BLaER1 treated with 17β-estradiol and CSF1 and Interleukin-3, amounts not matched to agents 10 nM and 100 nM (cell line): ENCODE results near the gene EXOC2.

Experiments
- H3K27ac ChIP-seq, 11 experiments: shearing (Covaris generic); formaldehyde crosslinking; 2 replicates each; pipeline ENCODE4 v1.8.1; 2022
- H3K27me3 ChIP-seq, 11 experiments: shearing (Covaris generic); formaldehyde crosslinking; 2 replicates each; pipeline ENCODE4 v1.8.1; 2022
- H3K36me3 ChIP-seq, 11 experiments: shearing (Covaris generic); formaldehyde crosslinking; 2 replicates each; pipeline ENCODE4 v1.8.1; 2022
- H3K4me1 ChIP-seq, 10 experiments: shearing (Covaris generic); formaldehyde crosslinking; 2 replicates each; pipeline ENCODE4 v1.8.1; 2022
- H3K4me2 ChIP-seq, 11 experiments: shearing (Covaris generic); formaldehyde crosslinking; 2 replicates each; pipeline ENCODE4 v1.8.1; 2022
- H3K4me3 ChIP-seq, 10 experiments: shearing (Covaris generic); formaldehyde crosslinking; 2 replicates each; pipeline ENCODE4 v1.8.1; 2022
- H3K9ac ChIP-seq, 11 experiments: shearing (Covaris generic); formaldehyde crosslinking; 2 replicates each; pipeline ENCODE4 v1.8.1; 2022
- H3K9me3 ChIP-seq, 11 experiments: shearing (Covaris generic); formaldehyde crosslinking; replicated peaks in 1 of 11; 2 replicates each; pipeline ENCODE4 v1.8.1; 2022
- H4K20me1 ChIP-seq, 11 experiments: shearing (Covaris generic); formaldehyde crosslinking; 2 replicates each; pipeline ENCODE4 v1.8.1; 2022
- Cebpa-rat ChIP-seq, 11 experiments: shearing (Covaris generic); IDR thresholded peaks; 2 replicates each; pipeline ENCODE4 v1.8.1; 2022

The EXOC2 gene

GRCh38 chr6:527989-528673 is 164.8 kb downstream of the EXOC2 start:
- no peak overlapping the region for H3K9ac ChIP-seq
- TF ChIP-seq Cebpa-rat (IDR thresholded peaks at IDR 0.05) = no peak
- no peak overlapping the region for H3K4me2 ChIP-seq
- peaks cover 7 to 72% (median 24%) of the 10 kb centered on the region in 11 experiments; a peak in 18 of 22 replicates for H3K36me3 ChIP-seq
- H4K20me1 ChIP-seq = no peaks in the 10 kb centered on the region
- H3K4me3 ChIP-seq = no peak overlapping the region
- peaks cover 0 to 20% (median 4%) of the 10 kb centered on the region in 10 experiments; a peak in 8 of 20 replicates for H3K4me1 ChIP-seq
- H3K9me3 ChIP-seq = peaks cover 0 to 10% (median 0%) of the 10 kb centered on the region in 11 experiments; a peak in 5 of 22 replicates
- H3K27ac ChIP-seq = no peak overlapping the region
- no peaks in the 10 kb centered on the region for H3K27me3 ChIP-seq

GRCh38 chr6:524803-525202 is 168.1 kb downstream of the EXOC2 start:
- Histone ChIP-seq H3K27ac (no peak overlapping the region), H4K20me1 (no peaks in the 10 kb centered on the region), H3K4me1 (peaks cover 0 to 9% (median 2%) of the 10 kb centered on the region in 10 experiments; a peak in 8 of 20 replicates), H3K27me3 (no peaks in the 10 kb centered on the region), H3K9ac (no peak overlapping the region), H3K4me3 (no peak overlapping the region), H3K36me3 (peaks cover 24 to 63% (median 31%) of the 10 kb centered on the region in 11 experiments), H3K9me3 (peaks cover 22 to 27% (median 25%) of the 10 kb centered on the region in 11 experiments), H3K4me2 (peak overlapping the region in 5 of 11 experiments; percentile 11 to 35 (median 25); a peak in 7 of 22 replicates)
- TF ChIP-seq Cebpa-rat (IDR thresholded peaks at IDR 0.05) = no peak

- no peak overlapping the region for H3K4me2 ChIP-seq
- H3K9ac ChIP-seq = no peak overlapping the region
- H3K4me3 ChIP-seq = no peak overlapping the region
- no peak for TF ChIP-seq Cebpa-rat (IDR thresholded peaks at IDR 0.05)
- peaks cover 0 to 9% (median 2%) of the 10 kb centered on the region in 10 experiments; a peak in 8 of 20 replicates for H3K4me1 ChIP-seq
- H3K27ac ChIP-seq = no peak overlapping the region
- H3K36me3 ChIP-seq = peaks cover 23 to 61% (median 41%) of the 10 kb centered on the region in 11 experiments
- H3K27me3 ChIP-seq = no peaks in the 10 kb centered on the region
- peaks cover 55 to 60% (median 57%) of the 10 kb centered on the region in 11 experiments for H3K9me3 ChIP-seq
- H4K20me1 ChIP-seq = no peaks in the 10 kb centered on the region
Observed at GRCh38 chr6:520820-521219, 172.1 kb downstream of the EXOC2 start.

DNA sequence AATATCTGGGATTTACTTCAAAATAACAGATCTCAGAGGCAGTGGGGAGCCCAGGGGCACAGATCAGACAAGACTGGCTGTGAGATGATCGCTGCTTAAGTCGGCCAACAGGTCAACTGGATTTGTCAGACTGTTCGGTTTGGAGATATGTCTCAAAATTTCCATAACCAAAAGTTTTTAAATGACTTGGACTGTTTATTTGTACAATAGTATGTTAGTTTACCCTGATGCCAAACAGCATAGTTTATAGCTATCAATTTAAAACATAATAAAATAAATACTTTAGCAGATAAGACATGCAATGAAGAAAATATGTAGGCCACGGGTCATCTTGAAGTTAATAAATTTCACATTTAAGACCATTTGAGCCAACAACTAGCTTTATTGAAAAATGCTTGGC is 174.7 kb downstream of the EXOC2 start:
- H3K27me3 ChIP-seq = no peaks in the 10 kb centered on the region
- H3K4me2 ChIP-seq = no peak overlapping the region
- no peak overlapping the region for H3K9ac ChIP-seq
- no peak overlapping the region for H3K4me3 ChIP-seq
- peaks cover 23 to 57% (median 43%) of the 10 kb centered on the region in 11 experiments for H3K36me3 ChIP-seq
- TF ChIP-seq Cebpa-rat (IDR thresholded peaks at IDR 0.05) = no peak
- H4K20me1 ChIP-seq = no peaks in the 10 kb centered on the region
- H3K9me3 ChIP-seq = peaks cover 59 to 70% (median 67%) of the 10 kb centered on the region in 11 experiments
- no peak overlapping the region for H3K27ac ChIP-seq
- peaks cover 19 to 23% (median 22%) of the 10 kb centered on the region in 10 experiments for H3K4me1 ChIP-seq

DNA sequence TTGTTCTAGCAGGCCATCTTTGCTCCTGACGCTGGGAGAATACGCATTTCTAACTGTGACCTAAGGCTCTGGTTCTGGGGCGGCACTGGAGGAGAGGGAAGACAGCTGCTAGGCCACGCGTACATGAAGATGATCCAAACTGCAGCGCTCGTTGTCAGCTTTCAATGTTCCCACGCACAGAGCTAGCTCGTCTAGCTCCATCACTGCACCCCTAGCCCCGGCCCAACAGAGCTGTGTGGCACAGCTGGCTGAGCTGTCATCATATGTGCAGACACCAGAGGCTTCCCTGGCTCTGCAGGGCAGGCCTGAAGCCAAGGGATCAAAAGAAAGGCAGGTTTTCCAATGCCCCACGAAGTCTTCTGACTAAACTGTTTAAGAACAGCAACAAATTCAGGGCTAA is 176.7 kb downstream of the EXOC2 start:
- Histone ChIP-seq H3K27me3 (no peaks in the 10 kb centered on the region), H3K9ac (no peak overlapping the region), H3K4me3 (0 out of 20 replicates have a peak overlapping the region, but pooled peaks of 1 of the 10 experiments have one; percentile 2), H3K4me1 (peaks cover 27 to 43% (median 40%) of the 10 kb centered on the region in 10 experiments), H4K20me1 (no peaks in the 10 kb centered on the region), H3K4me2 (no peak overlapping the region), H3K27ac (no peak overlapping the region), H3K9me3 (peaks cover 42 to 61% (median 51%) of the 10 kb centered on the region in 11 experiments), H3K36me3 (peaks cover 7 to 53% (median 26%) of the 10 kb centered on the region in 11 experiments)
- no peak for TF ChIP-seq Cebpa-rat (IDR thresholded peaks at IDR 0.05)

GRCh38 chr6:515267-515666 is 177.7 kb downstream of the EXOC2 start:
- Histone ChIP-seq H3K9me3 (peaks cover 34 to 53% (median 42%) of the 10 kb centered on the region in 11 experiments), H3K27ac (peak overlapping the region in 2 of 11 experiments; percentile 58 to 65; a peak in 3 of 22 replicates), H3K4me2 (peak overlapping the region in 9 of 11 experiments; percentile 69 to 90 (median 84); a peak in 12 of 22 replicates), H3K27me3 (no peaks in the 10 kb centered on the region), H4K20me1 (no peaks in the 10 kb centered on the region), H3K9ac (no peak overlapping the region), H3K4me3 (no peak overlapping the region; a peak in 1 of 20 replicates), H3K36me3 (peaks cover 7 to 48% (median 20%) of the 10 kb centered on the region in 11 experiments; a peak in 21 of 22 replicates), H3K4me1 (peaks cover 36 to 52% (median 50%) of the 10 kb centered on the region in 10 experiments)
- TF ChIP-seq Cebpa-rat (IDR thresholded peaks at IDR 0.05) = no peak

DNA sequence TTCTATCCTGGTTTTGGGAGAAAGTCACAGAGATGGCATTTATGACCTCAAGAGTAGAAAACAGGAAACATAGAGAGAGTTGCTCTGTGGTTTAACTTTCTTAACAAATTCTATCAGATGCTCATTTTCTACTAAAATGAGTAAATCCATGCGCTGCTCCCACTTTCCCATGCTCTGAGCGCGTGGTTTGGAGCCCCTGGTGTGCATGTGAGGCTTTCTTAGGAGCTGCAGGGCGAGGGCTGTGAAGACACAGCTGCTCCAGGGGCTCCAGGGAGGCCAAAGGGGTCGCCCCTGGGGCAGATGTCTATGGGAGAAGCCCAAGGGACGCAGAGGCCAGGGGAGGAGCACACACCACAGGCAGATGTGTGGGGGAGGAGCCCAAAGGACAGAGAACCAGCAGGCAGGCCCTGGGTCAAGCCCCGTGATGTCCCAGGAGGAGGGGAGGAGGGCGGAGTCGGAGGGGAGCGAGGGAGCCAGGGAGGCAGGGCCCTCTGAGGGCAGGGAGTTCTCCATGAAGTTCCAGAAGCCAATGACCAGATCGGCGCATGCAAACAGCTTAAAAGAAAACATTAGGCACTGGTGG is 178.5 kb downstream of the EXOC2 start:
- peaks cover 44 to 60% (median 58%) of the 10 kb centered on the region in 10 experiments for H3K4me1 ChIP-seq

GRCh38 chr6:513961-514360 is 179.0 kb downstream of the EXOC2 start:
- Histone ChIP-seq H4K20me1 (no peaks in the 10 kb centered on the region), H3K36me3 (peaks cover 7 to 48% (median 20%) of the 10 kb centered on the region in 11 experiments; a peak in 21 of 22 replicates), H3K27me3 (no peaks in the 10 kb centered on the region), H3K9ac (peak overlapping the region in 4 of 11 experiments; percentile 1 to 43 (median 20); a peak in 4 of 22 replicates), H3K4me3 (no peak overlapping the region; a peak in 1 of 20 replicates), H3K27ac (peak overlapping the region in 8 of 11 experiments; percentile 22 to 65 (median 52); a peak in 14 of 22 replicates), H3K9me3 (peaks cover 33 to 52% (median 41%) of the 10 kb centered on the region in 11 experiments), H3K4me2 (peak overlapping the region; percentile 63 to 90 (median 84); a peak in 21 of 22 replicates), H3K4me1 (peaks cover 49 to 65% (median 63%) of the 10 kb centered on the region in 10 experiments)
- TF ChIP-seq Cebpa-rat (IDR thresholded peaks at IDR 0.05) = no peak

More for the DNA sequence above, 178.5 kb downstream of the EXOC2 start:
- H3K9me3 ChIP-seq = peaks cover 34 to 53% (median 42%) of the 10 kb centered on the region in 11 experiments
- no peaks in the 10 kb centered on the region for H4K20me1 ChIP-seq
- no peaks in the 10 kb centered on the region for H3K27me3 ChIP-seq
- peak overlapping the region in 3 of 10 experiments; percentile 1 to 36 (median 20); a peak in 2 of 20 replicates for H3K4me3 ChIP-seq
- TF ChIP-seq Cebpa-rat (IDR thresholded peaks at IDR 0.05) = no peak
- peak overlapping the region in 8 of 11 experiments; percentile 34 to 65 (median 57); a peak in 16 of 22 replicates for H3K27ac ChIP-seq
- H3K4me2 ChIP-seq = peak overlapping the region; percentile 63 to 90 (median 84)
- H3K36me3 ChIP-seq = peaks cover 7 to 48% (median 20%) of the 10 kb centered on the region in 11 experiments; a peak in 21 of 22 replicates
- peak overlapping the region in 6 of 11 experiments; percentile 4 to 43 (median 20); a peak in 7 of 22 replicates for H3K9ac ChIP-seq
